ENCODE measurements around the gene SYNGR2.

The SYNGR2 gene

GRCh38 chr17:78202666-78203065 is 34.3 kb downstream of the SYNGR2 start:
- no peak for DNase-seq
- TF ChIP-seq POLR2A (IDR thresholded peaks at IDR 0.05; ENCODE audit: low read length) (no peak), GATA1 (IDR thresholded peaks at IDR 0.05; ENCODE audit: low read depth, low read length) (no peak)

GRCh38 chr17:78204387-78205123 is 36.2 kb downstream of the SYNGR2 start:
- TF ChIP-seq POLR2A (IDR thresholded peaks at IDR 0.05; ENCODE audit: low read length) (no peak), GATA1 (IDR thresholded peaks at IDR 0.05; ENCODE audit: low read depth, low read length) (no peak)
- no peak for DNase-seq

DNA sequence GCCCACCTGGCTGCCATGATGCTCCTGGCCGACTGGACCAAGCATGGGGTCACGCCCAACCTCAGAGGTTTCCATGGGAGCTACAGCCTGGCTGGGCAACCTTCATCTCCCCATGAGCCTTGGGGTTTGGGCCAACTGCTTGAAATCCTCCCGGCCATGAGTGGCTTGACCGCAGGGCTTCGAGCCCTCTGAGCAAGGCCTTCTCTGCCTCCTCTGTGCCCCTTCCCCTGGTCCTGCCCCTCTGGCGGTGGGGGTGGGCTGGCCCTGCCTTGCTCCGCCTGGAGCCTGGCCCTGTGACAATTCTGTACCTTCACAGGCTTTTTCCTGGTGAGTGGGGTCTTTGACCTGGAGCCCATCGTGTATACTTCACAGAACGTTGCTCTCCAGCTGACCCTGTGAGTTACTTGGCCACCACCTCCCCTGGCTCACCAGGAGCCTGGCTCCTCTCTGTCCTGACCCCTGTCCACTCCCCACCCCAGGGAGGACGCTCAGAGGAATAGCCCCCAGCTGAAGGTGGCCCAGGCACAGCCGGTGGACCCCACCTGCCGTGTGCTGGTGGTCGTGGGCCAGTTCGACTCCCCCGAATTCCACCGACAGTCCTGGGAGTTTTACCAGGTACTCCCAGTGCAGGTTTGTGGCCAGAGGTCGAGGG is 36.9 kb downstream of the SYNGR2 start:
- no peak for DNase-seq
- TF ChIP-seq POLR2A (IDR thresholded peaks at IDR 0.05; ENCODE audit: low read length) (no peak), GATA1 (IDR thresholded peaks at IDR 0.05; ENCODE audit: low read depth, low read length) (no peak)

DNA sequence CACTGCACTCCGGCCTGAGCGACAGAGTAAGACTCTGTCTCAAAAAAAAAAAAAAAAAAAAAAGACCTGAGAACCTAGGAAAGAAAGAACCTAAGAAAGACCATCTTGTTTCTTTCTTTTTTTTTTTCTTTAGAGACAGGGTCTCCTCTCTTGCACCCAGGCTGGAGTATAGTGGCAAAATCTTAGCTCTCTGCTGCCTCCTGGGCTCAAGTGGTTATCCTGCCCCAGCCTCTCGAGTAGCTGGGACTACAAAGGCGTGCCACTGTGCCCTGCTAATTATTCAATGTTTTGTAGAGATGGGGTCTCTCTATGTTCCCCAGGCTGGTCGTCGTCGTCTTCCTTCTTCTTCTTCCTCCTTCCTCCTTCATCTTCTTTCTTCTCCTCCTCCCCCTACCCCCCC is 37.9 kb downstream of the SYNGR2 start:
- no peak for DNase-seq

DNA sequence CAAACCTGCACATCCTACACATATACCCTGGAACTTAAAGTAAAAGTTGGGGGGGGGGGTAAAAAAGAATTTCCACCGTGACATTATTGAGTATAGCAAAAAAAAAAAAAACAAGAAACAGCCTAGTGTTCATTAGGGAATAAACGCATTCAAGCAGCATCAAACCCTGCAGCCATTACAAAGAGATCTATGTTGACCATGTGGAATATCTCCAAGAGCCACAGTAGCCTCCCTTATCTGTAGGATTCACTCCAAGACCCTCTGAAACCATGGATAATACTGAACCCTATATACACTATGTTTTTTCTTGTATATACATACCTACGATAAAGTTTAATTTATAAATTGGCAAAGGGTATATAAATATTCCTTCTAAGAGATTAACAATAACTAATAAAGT is 40.1 kb downstream of the SYNGR2 start:
- TF ChIP-seq GATA1 (IDR thresholded peaks at IDR 0.05; ENCODE audit: low read depth, low read length) (no peak), POLR2A (IDR thresholded peaks at IDR 0.05; ENCODE audit: low read length) (no peak)
- DNase-seq, result no peak

More for the DNA sequence above, 37.9 kb downstream of the SYNGR2 start:
- TF ChIP-seq POLR2A (IDR thresholded peaks at IDR 0.05; ENCODE audit: low read length) (no peak), GATA1 (IDR thresholded peaks at IDR 0.05; ENCODE audit: low read depth, low read length) (no peak)

GRCh38 chr17:78210111-78210510 is 41.7 kb downstream of the SYNGR2 start:
- no peak for DNase-seq
- TF ChIP-seq GATA1 (IDR thresholded peaks at IDR 0.05; ENCODE audit: low read depth, low read length) (no peak), POLR2A (IDR thresholded peaks at IDR 0.05; ENCODE audit: low read length) (no peak)

DNA sequence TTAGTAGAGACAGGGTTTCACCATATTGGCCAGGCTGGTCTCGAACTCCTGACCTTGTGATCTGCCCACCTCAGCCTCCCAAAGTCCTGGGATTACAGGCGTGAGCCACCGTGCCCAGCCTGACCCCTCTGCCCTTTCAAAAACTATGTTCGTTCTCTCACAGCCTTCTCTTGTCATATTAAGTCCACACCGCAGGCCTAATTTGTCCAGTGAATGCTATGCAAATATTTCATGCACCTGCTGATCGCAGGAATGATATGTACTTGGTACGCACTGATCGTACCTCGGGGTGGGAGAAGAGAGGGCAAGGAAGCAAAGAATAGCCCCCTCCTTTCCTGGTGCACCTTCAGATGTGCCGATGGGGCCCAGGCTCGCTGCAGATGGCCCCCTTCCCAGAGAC is 42.7 kb downstream of the SYNGR2 start:
- no peak for TF ChIP-seq GATA1 (IDR thresholded peaks at IDR 0.05; ENCODE audit: low read depth, low read length)
- TF ChIP-seq POLR2A (IDR thresholded peaks at IDR 0.05; ENCODE audit: low read length), result no peak
- DNase-seq, result no peak

GRCh38 chr17:78214016-78214705 is 45.8 kb downstream of the SYNGR2 start, which contains the start of gene BIRC5:
TSS of gene BIRC5 (plus strand) at chr17:78214253. CDS start at chr17:78214317, 64 bp downstream.
- DNase-seq, result peak; percentile 93 to 96
- TF ChIP-seq GATA1 (IDR thresholded peaks at IDR 0.05; ENCODE audit: low read depth, low read length), result no peak
- peak; percentile 73 for TF ChIP-seq POLR2A (IDR thresholded peaks at IDR 0.05; ENCODE audit: low read length)

- TF ChIP-seq POLR2A (IDR thresholded peaks at IDR 0.05; ENCODE audit: low read length) (no peak), GATA1 (IDR thresholded peaks at IDR 0.05; ENCODE audit: low read depth, low read length) (no peak)
- DNase-seq, result peak; percentile 69 to 73
Observed at GRCh38 chr17:78214706-78215061, 46.3 kb downstream of the SYNGR2 start.

DNA sequence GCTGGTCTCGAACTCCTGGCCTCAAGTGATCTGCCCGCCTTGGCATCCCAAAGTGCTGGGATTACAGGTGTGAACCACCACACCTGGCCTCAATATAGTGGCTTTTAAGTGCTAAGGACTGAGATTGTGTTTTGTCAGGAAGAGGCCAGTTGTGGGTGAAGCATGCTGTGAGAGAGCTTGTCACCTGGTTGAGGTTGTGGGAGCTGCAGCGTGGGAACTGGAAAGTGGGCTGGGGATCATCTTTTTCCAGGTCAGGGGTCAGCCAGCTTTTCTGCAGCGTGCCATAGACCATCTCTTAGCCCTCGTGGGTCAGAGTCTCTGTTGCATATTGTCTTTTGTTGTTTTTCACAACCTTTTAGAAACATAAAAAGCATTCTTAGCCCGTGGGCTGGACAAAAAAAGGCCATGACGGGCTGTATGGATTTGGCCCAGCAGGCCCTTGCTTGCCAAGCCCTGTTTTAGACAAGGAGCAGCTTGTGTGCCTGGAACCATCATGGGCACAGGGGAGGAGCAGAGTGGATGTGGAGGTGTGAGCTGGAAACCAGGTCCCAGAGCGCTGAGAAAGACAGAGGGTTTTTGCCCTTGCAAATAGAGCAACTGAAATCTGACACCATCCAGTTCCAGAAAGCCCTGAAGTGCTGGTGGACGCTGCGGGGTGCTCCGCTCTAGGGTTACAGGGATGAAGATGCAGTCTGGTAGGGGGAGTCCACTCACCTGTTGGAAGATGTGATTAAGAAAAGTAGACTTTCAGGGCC is 51.2 kb downstream of the SYNGR2 start:
- TF ChIP-seq POLR2A (IDR thresholded peaks at IDR 0.05; ENCODE audit: low read length) (no peak), GATA1 (IDR thresholded peaks at IDR 0.05; ENCODE audit: low read depth, low read length) (no peak)
- DNase-seq, result no peak
